A549 (cell line): ENCODE data around the gene CCL2. TPM values are rescaled to one million over a fixed set of nuclear protein-coding genes. Genes with fewer than 3 reads are reported as not detected.
A peak's percentile ranks its signal among the peaks of the same experiment; 100 is the strongest.

Experiments
- ATAC-seq, 2 experiments: fragments of 200-7000 bp in 1 of 2; fragments of >200 bp in 1 of 2; cut with Nextera tagmentation in 1 of 2; cut with Tn5 transposase in 1 of 2; 3 replicates each; pipeline versions ENCODE4 v1.8.0 to v1.9.1; 2018 to 2020; ENCODE audit warnings: mild to moderate bottlenecking in 1 of 2, moderate library complexity in 1 of 2
- CTCF ChIA-PET: fragments of 300-600 bp; sonication (Branson Sonifier 250); formaldehyde crosslinking; extraction: SDS; loops from one replicate; lab custom pipeline; 2021; ENCODE audit warnings: antibody characterized with exemption, inconsistent platforms; lab: Yijun Ruan, JAX
- POLR2A ChIA-PET: fragments of 350-600 bp; formaldehyde crosslinking; extraction: SDS; loops from one replicate; lab custom pipeline; 2021; ENCODE audit warnings: antibody characterized with exemption, inconsistent platforms; lab: Yijun Ruan, JAX
- DNase-seq, 2 experiments: peaks; one replicate each; pipeline versions ENCODE4 v3.0.0 to v3.0.0-alpha.2; 2011 to 2016; ENCODE audit warnings: low read depth in 1 of 2, low spot score in 1 of 2
- FAIRE-seq: peaks from 2 replicates; lab custom pipeline; 2011; peaks lifted over from hg19 to GRCh38; lab: Jason Lieb, UNC
- H3K27ac ChIP-seq, 2 experiments: fragments of >200 bp; sonication (Bioruptor Twin); formaldehyde crosslinking; 3 replicates each; pipeline ENCODE4 v1.5.1; 2016 to 2017
- H3K4me1 ChIP-seq: fragments of >200 bp; sonication (Bioruptor Twin); formaldehyde crosslinking; 3 replicates; pipeline ENCODE4 v1.6.1; 2016
- H3K4me2 ChIP-seq: fragments of >200 bp; sonication (Bioruptor Twin); formaldehyde crosslinking; 3 replicates; pipeline ENCODE4 v1.6.1; 2016
- H3K4me3 ChIP-seq: fragments of >200 bp; sonication (Bioruptor Twin); formaldehyde crosslinking; 3 replicates; pipeline ENCODE4 v1.5.1; 2016
- H3K9me3 ChIP-seq: fragments of >200 bp; sonication (Bioruptor Twin); formaldehyde crosslinking; 3 replicates; pipeline ENCODE4 v1.6.1; 2016
- CHD2 ChIP-seq: fragments of 150-350 bp; IDR thresholded peaks from 2 replicates; pipeline ENCODE4 v1.6.1; 2014; ENCODE audit warnings: low read length; ENCODE audit not compliant: partially characterized antibody
- CHD4 ChIP-seq: fragments of 200-600 bp; sonication (generic); IDR thresholded peaks from 2 replicates; pipeline ENCODE4 v1.6.1; 2016; ENCODE audit warnings: antibody characterized with exemption, mild to moderate bottlenecking, borderline replicate concordance
- EHF ChIP-seq: fragments of 250-450 bp; sonication (Bioruptor Pico); IDR thresholded peaks from 2 replicates; pipeline ENCODE4 v1.5.0; 2020; ENCODE audit warnings: mild to moderate bottlenecking
- EHMT2 ChIP-seq: fragments of 200-600 bp; sonication (generic); IDR thresholded peaks from 2 replicates; pipeline ENCODE4 v1.6.1; 2016; ENCODE audit warnings: antibody characterized with exemption, low read depth, mild to moderate bottlenecking, moderate library complexity
- GATA3 ChIP-seq: IDR thresholded peaks from 2 replicates; pipeline ENCODE4 v1.6.1; 2012; ENCODE audit warnings: borderline replicate concordance
- NFE2L2 ChIP-seq: fragments of 150-350 bp; conservative IDR thresholded peaks from 2 replicates; pipeline ENCODE4 v1.6.1; 2014; ENCODE audit warnings: low read length
- POLR2A ChIP-seq: IDR thresholded peaks from 2 replicates; pipeline ENCODE4 v1.6.1; 2012; ENCODE audit warnings: mild to moderate bottlenecking, low read length
- POLR2AphosphoS2 ChIP-seq: conservative IDR thresholded peaks from 2 replicates; pipeline ENCODE4 v1.6.1; 2012; ENCODE audit warnings: low read length, improper control_type of control experiment, inconsistent platforms
- SREBF2 ChIP-seq: fragments of 450-650 bp; IDR thresholded peaks from 2 replicates; pipeline ENCODE4 v1.6.1; 2014; ENCODE audit warnings: mild to moderate bottlenecking, moderate library complexity
- TP53 ChIP-seq: fragments of 250-450 bp; sonication (Bioruptor Pico); IDR thresholded peaks from 2 replicates; pipeline ENCODE4 v1.5.0; 2021; ENCODE audit warnings: mild to moderate bottlenecking, moderate library complexity
- ZNF302 ChIP-seq: fragments of 250-450 bp; sonication (Bioruptor Pico); IDR thresholded peaks from 2 replicates; pipeline ENCODE4 v1.9.0; 2021; ENCODE audit warnings: inconsistent platforms, mild to moderate bottlenecking, moderate library complexity
- WGBS: methylation state at CpG from one replicate; pipeline ENCODE4 v1.1.6; 2017; ENCODE audit errors: missing lambda C conversion rate; 5-methylcytosine and 5-hydroxymethylcytosine counted together
- polyA plus RNA-seq, 4 experiments: library from polyadenylated mRNA; depleted of rRNA in 3 of 4; stranded (reverse); fragments of >200 nt; fragmentation: RNase III in 1 of 4; extraction: RNeasy Plus Mini Kit Qiagen cat#74134 plus additional on column Dnase treatment in 1 of 4; gene quantifications; 2 replicates in 3 of 4; 3 replicates in 1 of 4; pipeline ENCODE4 v1.2.3, GENCODE V29; 2011 to 2017
- TF ChIP-seq, protein P1 (sequence below): fragments of 200-600 bp; sonication (generic); IDR thresholded peaks from 2 replicates; pipeline ENCODE4 v1.6.1; 2016; ENCODE audit warnings: antibody characterized with exemption, mild to moderate bottlenecking, moderate library complexity
- TF ChIP-seq, protein P2 (sequence below): IDR thresholded peaks from 2 replicates; pipeline ENCODE4 v1.6.1; 2012; ENCODE audit warnings: low read depth, borderline replicate concordance
- TF ChIP-seq, protein P3 (sequence below): fragments of >200 bp; sonication (Bioruptor Twin); formaldehyde crosslinking; IDR thresholded peaks from 3 replicates; pipeline ENCODE4 v1.5.1; 2016

CCL2 gene
- polyA plus RNA-seq, 2 of the 4 experiments (the other 2 are of a cell fraction), result 17.6 to 144 TPM

DNA sequence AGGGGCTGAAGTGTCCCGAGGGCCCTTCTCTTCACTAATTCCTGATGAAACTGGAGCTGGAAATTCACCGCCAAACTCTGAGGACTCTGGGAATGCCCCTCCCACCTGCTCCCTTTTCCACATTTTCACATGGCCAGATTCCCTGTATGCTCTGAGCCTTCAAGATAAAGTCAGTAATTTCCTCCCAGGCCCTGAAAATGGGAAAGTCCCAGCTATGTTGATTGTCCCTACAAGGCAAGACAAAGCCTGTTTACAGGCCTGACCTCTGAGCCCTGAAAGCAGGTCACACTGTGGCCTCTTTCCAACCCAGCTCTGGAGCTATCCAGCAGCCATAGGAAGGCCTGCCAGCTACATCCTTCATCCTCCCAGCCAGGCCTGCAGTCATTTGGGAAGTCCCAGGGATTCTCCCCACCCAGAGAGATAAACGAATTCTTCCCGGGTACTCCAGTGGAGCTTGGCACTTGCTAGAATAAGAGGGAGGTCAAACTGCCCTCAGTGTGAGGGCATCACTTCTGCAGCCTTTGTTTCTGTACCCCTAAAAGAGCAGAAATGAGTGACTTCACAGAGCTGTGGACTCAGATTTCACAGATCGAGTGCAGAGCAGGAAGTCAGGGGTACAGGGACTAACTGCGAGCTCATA is 19.6 kb upstream of the CCL2 start (continued):
- no peak for TF ChIP-seq TP53 (CRISPR knock-in tag)

DNA sequence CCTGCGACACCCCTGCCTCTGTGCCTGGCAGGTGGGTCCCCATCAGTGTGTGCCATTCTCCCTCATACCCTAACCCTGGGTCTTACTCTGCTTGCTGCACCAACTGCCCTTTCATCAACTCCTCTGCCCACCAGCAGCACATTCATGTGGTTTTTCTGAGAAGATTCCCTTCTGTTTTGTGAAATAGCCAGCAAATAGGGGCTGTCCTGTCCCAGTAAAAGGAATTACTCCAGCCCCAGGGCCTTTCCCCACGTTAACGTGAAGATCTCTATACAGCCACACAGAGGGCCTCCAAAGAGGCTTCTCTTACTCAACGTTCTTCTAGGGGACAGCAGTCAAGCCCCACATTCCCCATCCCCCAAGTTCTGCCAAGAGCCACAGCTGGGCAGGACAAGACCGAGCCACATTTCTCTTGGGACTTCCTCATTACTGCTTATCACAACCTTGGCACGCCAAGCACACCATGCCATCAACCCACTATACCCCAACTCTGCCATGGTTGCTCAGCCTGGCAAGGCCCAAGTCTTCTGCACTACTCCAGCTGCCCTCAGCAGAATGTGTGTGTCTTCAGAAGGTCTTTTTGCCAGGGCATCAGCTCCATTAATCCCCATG is 18.7 kb upstream of the CCL2 start:
- ChIA-PET CTCF (interaction anchor here (1.1 to 6.5 kb wide), 6 partner anchors 22 to 486 kb away, joined by 3 to 42 read pairs (median 3); no protein-coding TSS in a partner anchor), POLR2A (no interaction called here)
- Histone ChIP-seq H3K9me3 (peaks cover under 1% of the 10 kb centered on the region; the same call in 1 of the 3 replicates), H3K4me1 (no peaks in the 10 kb centered on the region), H3K4me2 (no peak overlapping the region), H3K4me3 (no peak overlapping the region), H3K27ac (no peak overlapping the region)
- WGBS, result 76% methylated on average over 6 of the region's 6 CpGs
- TF ChIP-seq GATA3 (no peak), SREBF2 (no peak), CHD2 (no peak)
- DNase-seq (no peak), ATAC-seq (no peak), FAIRE-seq (no peak)

DNA sequence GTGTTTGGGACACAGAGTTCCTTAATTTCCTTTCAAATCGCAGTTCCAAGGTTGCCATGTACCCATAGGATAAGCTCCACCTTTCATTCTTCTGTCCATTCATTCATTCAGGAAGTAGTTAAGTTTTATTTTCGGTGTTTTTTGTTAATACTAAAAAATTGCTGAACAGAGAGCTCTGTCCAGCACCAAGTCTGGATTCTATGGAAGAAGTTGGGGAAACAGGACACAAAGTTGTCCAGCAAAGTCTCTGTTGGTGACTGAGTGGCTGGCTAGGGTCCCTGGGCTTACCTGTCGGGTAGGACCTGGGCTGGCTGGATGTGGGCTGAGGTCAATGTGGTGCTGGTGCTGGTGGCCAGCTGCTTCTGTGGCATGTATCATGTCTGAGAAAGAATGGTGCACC is 17.6 kb upstream of the CCL2 start:
- H3K4me2 ChIP-seq, result no peak overlapping the region
- TF ChIP-seq, protein P1, sequence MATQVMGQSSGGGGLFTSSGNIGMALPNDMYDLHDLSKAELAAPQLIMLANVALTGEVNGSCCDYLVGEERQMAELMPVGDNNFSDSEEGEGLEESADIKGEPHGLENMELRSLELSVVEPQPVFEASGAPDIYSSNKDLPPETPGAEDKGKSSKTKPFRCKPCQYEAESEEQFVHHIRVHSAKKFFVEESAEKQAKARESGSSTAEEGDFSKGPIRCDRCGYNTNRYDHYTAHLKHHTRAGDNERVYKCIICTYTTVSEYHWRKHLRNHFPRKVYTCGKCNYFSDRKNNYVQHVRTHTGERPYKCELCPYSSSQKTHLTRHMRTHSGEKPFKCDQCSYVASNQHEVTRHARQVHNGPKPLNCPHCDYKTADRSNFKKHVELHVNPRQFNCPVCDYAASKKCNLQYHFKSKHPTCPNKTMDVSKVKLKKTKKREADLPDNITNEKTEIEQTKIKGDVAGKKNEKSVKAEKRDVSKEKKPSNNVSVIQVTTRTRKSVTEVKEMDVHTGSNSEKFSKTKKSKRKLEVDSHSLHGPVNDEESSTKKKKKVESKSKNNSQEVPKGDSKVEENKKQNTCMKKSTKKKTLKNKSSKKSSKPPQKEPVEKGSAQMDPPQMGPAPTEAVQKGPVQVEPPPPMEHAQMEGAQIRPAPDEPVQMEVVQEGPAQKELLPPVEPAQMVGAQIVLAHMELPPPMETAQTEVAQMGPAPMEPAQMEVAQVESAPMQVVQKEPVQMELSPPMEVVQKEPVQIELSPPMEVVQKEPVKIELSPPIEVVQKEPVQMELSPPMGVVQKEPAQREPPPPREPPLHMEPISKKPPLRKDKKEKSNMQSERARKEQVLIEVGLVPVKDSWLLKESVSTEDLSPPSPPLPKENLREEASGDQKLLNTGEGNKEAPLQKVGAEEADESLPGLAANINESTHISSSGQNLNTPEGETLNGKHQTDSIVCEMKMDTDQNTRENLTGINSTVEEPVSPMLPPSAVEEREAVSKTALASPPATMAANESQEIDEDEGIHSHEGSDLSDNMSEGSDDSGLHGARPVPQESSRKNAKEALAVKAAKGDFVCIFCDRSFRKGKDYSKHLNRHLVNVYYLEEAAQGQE, result peak; percentile 36; the same call in 1 of the 2 replicates
- TF ChIP-seq EHF (CRISPR knock-in tag), result no peak
- no peaks in the 10 kb centered on the region for H3K9me3 ChIP-seq
- H3K4me1 ChIP-seq, result no peaks in the 10 kb centered on the region
- FAIRE-seq (no peak), ATAC-seq (no peak), DNase-seq (no peak)
- ChIA-PET POLR2A (no interaction called here), CTCF (interaction anchor here (1.0 to 6.5 kb wide), 4 partner anchors 21 to 124 kb away, joined by 3 to 42 read pairs (median 3); no protein-coding TSS in a partner anchor)
- WGBS, result 70% methylated on average over 3 of the region's 3 CpGs
- H3K27ac ChIP-seq, result no peak overlapping the region
- H3K4me3 ChIP-seq, result no peak overlapping the region

DNA sequence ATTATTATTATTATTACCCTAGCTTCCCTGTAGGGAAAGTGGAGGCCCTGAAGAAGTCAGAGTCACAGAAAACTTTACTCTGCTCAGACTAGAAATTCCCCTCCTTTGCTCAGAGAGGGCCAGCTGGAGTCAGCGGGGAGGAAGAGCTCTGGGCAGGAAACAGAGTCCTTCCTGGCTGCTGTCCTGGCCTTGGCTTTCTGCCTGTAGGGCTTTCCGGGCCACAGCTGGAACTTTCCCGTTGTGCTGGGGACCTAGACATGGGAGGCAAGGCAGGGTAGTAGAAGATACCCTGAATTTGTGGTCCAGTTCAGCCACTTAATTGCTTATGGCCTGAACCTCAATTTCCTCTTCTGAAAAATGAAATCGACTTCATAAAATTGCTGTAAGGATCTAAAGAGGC is 14.0 kb upstream of the CCL2 start:
- no peak overlapping the region for H3K4me2 ChIP-seq

More for the DNA sequence above, 14.0 kb upstream of the CCL2 start:
- no peak for ATAC-seq
- CTCF ChIA-PET, result interaction anchor here (1.4 kb wide), 2 partner anchors 41 to 70 kb away, joined by 3 to 5 read pairs; no protein-coding TSS in a partner anchor
- H3K9me3 ChIP-seq, result no peaks in the 10 kb centered on the region
- 36% methylated on average over 4 of the region's 4 CpGs for WGBS
- H3K4me3 ChIP-seq, result no peak overlapping the region
- POLR2A ChIA-PET, result no interaction called here
- no peak for FAIRE-seq
- no peak overlapping the region for H3K27ac ChIP-seq
- DNase-seq, result no peak
- H3K4me1 ChIP-seq, result no peaks in the 10 kb centered on the region
- TF ChIP-seq NFE2L2 (no peak), ZNF302 (no peak), CHD4 (no peak), EHMT2 (no peak), POLR2AphosphoS2 (no peak), POLR2A (no peak)
- TF ChIP-seq, protein P2, sequence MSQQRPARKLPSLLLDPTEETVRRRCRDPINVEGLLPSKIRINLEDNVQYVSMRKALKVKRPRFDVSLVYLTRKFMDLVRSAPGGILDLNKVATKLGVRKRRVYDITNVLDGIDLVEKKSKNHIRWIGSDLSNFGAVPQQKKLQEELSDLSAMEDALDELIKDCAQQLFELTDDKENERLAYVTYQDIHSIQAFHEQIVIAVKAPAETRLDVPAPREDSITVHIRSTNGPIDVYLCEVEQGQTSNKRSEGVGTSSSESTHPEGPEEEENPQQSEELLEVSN, result no peak
- TF ChIP-seq, protein P3, sequence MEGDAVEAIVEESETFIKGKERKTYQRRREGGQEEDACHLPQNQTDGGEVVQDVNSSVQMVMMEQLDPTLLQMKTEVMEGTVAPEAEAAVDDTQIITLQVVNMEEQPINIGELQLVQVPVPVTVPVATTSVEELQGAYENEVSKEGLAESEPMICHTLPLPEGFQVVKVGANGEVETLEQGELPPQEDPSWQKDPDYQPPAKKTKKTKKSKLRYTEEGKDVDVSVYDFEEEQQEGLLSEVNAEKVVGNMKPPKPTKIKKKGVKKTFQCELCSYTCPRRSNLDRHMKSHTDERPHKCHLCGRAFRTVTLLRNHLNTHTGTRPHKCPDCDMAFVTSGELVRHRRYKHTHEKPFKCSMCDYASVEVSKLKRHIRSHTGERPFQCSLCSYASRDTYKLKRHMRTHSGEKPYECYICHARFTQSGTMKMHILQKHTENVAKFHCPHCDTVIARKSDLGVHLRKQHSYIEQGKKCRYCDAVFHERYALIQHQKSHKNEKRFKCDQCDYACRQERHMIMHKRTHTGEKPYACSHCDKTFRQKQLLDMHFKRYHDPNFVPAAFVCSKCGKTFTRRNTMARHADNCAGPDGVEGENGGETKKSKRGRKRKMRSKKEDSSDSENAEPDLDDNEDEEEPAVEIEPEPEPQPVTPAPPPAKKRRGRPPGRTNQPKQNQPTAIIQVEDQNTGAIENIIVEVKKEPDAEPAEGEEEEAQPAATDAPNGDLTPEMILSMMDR, result no peak
